G401.6 (cell line): ENCODE measurements around the gene RSRC2.
"Not testable (repeated sequence)": the region's sequence is repeated elsewhere in the genome, so short reads cannot be mapped to it uniquely, and the experiment has no call there.

Experiments
- FAIRE-seq: peaks from 2 replicates; lab custom pipeline; 2012; peaks lifted over from hg19 to GRCh38; lab: Jason Lieb, UNC

RSRC2 gene, protein sequence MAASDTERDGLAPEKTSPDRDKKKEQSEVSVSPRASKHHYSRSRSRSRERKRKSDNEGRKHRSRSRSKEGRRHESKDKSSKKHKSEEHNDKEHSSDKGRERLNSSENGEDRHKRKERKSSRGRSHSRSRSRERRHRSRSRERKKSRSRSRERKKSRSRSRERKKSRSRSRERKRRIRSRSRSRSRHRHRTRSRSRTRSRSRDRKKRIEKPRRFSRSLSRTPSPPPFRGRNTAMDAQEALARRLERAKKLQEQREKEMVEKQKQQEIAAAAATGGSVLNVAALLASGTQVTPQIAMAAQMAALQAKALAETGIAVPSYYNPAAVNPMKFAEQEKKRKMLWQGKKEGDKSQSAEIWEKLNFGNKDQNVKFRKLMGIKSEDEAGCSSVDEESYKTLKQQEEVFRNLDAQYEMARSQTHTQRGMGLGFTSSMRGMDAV

DNA sequence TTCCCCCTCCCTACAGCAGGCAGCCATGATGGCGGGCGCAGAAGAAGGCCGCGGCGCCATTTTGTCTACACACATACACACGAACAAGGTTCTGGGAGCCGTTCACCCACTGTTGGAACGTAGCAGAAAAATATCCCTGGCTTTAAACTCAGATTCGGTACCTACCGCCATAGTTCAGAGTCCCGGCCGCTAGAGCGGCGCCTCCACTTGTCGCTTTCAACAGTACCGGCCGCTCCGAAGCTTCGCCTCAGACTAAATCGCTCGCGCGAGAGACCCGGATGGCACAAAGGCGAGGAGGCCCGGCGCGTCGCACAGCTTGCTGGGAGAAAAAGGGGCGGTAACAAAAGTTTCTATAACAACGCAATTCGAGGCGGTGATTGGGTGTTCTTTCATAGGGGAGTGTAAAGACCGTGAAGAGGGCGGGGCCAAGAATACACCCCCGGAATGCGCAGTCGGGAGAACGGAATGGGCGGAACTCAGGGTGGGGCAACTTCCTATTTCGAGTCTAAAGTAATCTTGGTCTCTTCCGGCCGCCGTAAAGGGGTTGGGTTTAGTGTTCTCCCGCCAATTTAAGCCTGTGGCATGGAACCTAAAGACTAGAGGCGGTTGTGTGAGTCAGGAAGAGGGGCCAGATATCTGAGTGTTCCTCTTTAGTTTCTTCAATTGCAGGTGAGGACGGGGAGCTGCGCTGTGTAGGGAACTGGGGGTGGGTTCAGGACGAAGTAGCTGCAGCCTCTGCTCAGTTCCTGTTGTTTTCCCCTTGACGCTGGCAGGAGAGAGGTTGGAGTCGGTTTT is at the start of gene RSRC2, which contains the start of gene KNTC1:
Gene RSRC2, minus strand, starts transcription at position 254 of the 795 bp plus-strand sequence. Its CDS starts 83 bp downstream, at position 171.
Gene KNTC1, plus strand, starts transcription at position 567 of the 795 bp plus-strand sequence. CDS start 2,815 bp downstream, outside the sequence.
- peak; percentile 99 for FAIRE-seq

DNA sequence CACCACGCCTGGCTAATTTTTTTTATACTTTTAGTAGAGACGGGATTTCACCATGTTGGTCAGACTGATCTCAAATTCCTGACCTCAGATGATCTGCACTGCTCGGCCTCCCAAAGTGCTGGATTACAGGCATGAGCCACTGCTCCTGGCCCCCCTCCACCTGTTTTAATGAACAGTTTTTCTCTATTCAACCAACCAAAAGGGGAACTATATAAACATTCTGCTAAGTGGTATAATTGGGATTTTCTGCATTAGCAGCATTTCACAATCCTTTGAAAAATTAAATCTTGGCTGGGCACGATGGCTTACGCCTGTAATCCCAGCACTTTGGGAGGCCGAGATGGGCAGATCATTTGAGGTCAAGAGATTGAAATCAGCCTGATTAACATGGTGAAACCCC is 45.1 kb upstream of the RSRC2 start:
- no peak for FAIRE-seq

DNA sequence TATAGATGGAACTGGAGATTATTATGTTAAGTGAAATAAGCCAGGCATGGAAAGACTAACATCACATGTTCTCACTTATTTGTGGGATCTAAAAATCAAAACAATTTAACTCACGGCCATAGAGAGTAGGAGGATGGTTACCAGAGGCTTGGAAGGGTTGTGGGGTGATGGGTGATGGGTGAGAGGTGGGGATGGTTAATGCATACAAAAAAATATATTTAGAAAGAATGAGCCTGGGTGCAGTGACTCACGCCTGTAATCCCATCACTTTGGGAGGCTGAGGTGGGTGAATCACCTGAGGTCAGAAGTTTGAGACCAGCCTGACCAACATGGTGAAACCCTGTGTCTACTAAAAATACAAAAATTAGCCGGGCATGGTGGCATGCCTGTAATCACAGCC is 43.3 kb upstream of the RSRC2 start:
- FAIRE-seq, result not testable (repeated sequence)

DNA sequence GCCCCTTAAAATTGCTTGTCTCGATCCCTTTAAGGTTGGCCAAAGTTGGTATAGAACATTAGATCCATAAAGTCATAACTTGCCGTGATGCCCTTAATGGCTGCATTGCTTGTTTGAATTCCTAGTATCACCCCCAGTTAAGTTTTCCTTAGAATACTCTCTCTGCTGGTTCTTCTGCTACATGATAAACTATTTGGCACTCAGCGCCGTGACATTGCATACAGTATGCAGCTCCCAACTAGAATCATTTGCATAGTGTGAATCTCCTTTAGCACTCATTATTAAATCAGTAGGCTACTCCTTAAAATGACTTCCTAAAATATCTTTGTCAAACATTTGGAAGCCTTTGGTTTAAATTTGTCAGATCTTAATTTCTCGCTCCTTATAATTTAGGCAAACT is 42.6 kb upstream of the RSRC2 start:
- FAIRE-seq, result no peak

DNA sequence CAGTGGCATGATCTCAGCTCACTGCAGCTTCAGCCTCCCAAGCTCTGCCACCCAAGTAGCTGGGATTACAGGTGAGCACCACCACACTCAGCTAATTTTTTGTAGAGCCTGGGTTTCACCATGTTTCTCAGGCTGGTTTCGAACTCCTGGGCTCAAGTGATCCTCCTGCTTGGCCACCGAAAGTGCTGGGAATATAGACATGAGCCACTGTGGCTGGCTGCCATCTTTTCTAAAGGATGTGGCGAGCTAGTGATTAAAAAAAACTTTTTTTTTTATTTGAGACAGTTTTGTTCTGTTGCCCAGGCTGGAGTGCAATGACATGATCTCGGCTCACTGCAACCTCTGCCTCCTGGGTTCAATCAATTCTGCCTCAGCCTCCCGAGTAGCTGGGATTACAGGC is 40.1 kb upstream of the RSRC2 start:
- FAIRE-seq, result not testable (repeated sequence)

DNA sequence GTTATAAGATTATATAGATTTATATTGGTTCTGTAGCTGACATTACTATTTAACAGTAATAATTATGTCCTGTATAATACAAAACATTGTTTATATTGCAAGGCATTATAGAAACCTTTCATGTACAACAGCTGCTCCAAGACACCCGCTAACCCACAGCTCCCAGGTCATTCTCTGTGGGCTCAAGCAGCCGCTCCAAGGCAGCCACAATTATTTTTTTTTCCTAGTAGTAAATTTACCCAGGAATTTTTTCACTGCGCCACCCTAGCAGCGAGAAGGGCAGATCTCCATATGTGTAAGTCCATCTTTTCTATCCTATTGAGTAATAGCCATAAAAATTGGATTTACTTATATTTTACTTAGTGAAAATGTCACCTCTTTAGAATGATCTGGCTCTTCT is 36.6 kb upstream of the RSRC2 start:
- FAIRE-seq, result no peak

DNA sequence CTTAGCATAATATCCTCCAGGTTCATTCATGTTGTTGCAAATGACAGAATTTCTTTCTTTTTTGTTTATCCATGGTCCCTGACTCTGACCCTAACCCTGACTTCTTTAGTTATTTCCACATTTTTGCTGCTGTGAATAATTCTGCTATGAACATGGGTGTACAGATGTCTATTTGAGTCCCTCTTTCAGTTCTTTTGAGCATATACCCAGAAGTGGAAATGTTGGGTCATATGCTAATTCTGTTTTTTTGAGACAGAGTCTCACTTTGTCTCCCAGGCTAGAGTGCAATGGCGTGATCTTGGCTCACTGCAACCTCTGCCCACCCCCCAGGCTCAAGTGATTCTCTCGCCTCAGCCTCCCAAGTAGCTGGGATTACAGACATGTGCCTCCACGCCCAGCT is 33.4 kb upstream of the RSRC2 start:
- FAIRE-seq, result peak; percentile 40

DNA sequence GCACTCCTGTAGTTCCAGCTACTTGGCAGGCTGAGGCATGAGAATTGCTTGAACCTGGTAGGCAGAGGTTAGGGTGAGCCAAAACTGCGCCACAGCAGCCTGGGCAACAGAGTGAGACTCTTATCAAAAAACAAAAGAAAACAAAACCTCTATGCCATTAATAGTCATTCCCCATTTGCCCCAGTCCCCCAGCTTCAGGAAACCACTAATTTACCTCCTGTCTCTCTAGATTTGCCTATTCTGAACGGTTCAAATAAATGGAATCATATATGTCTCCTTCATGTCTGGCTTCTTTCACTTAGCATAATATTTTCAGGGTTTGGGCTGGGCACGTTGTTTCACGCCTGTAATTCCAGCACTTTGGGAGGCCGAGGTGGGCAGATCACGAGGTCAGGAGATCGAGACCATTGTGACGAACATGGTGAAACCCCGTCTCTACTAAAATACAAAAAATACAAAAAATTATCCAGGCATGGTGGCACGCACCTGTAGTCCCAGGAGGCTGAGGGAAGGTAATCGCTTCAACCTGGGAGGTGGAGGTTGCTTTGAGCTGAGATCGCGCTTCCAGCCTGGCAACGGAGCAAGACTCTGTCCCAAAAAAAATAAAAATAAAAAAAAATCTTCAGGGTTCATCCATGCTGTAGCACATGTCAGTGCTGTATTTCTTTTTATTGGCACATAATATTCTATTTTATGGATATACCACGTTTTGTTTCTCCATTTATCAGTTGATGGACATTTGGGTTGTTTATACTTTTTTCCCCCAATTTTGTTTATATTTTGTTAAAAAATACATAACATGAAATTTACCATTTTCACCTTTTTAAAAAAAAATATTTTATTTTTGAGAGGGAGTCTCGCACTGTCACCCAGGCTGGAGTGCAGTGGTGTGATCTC is 32.3 kb upstream of the RSRC2 start:
- no peak for FAIRE-seq

DNA sequence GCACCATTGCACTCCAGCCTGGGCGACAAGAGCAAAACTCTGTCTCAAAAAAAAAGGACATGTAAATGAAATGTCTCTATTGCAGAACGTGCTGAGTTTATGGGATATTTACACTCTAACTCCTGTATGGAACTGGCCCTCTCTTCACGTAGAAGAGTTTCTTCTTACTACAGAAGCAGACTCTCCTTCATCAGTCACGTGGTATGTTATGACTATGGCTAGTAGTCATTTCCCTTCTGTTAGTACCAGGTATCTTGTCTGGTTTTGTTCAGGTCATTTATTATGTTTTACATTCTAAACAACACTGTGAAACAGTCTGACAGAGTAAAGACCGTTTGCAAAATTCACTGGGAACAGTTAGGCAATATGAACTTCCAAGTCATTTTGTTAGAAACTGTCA is 20.6 kb upstream of the RSRC2 start:
- no peak for FAIRE-seq

DNA sequence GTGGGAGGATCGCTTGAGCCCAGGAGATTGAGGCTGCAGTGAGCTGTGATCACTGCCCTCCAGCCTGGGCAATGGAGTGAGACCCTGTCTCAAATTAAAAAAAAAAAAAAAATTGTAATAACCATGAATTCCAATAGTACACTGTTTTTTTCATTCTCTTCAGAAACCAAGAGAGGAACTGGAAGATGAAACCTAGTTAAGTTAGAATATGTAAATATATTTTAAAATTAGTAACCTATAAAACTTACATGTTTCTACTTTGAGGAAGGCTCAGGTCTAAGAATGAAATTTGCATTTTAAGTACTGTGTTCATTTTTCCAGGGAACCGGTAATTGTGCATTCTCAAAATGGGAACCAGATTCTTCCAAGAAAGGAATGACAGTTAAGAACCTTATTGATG is 19.1 kb upstream of the RSRC2 start:
- no peak for FAIRE-seq

DNA sequence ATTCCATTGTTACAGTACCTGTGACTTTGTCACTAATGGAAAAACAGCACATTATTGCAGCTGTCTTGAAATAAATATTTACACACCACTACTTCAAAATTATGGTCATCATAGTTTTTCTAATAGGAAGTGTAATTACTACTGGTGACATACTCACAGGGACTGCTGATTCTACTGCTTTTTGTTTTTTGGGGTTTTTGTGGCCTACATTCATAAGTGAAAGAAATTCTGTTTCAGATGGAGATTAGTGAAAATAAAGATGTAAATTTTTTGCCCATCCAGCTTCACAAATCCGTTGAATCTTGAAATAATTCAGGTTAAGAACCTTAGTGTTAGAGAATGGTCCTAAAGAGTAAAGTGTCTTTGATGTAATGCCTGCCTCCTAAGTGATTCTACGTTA is 17.8 kb upstream of the RSRC2 start:
- no peak for FAIRE-seq

DNA sequence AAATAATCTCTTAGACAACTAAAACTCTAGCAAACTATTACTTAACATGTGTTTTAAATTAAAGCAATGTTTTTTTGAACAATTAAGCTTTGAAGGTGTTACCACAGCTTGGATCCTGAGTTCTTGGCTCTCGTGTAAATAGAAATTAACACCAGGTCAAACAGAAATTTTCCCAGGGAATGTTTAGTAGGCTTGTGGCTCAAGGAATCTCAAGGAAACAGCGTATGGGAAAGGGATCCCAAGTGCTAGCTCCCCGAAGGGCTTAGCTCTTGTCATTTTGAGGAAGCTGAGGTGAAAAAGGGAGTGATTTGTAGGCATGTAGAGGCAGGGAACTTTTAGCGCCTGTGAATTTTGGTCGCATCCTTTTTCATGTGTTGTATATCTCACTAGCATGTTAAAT is 11.8 kb upstream of the RSRC2 start:
- FAIRE-seq, result no peak

DNA sequence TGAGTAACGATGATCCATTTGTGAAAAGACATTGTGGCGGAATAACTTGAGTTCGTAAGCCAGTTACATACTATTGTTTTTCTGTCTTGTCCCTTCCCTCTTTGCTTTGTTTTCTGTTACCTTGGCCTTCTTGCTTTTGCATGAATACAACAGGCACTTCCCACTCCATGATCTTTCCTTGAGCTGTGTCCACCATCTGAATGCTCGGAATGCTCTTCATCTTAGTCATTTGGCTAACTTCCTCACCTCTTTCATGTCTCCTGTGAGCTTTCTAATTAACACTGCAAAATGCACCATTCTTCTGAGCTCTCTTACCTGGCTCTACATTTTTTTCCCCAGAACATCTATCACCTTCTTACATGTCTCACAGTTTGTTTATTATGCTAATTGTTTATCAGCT is 10.3 kb upstream of the RSRC2 start:
- no peak for FAIRE-seq

DNA sequence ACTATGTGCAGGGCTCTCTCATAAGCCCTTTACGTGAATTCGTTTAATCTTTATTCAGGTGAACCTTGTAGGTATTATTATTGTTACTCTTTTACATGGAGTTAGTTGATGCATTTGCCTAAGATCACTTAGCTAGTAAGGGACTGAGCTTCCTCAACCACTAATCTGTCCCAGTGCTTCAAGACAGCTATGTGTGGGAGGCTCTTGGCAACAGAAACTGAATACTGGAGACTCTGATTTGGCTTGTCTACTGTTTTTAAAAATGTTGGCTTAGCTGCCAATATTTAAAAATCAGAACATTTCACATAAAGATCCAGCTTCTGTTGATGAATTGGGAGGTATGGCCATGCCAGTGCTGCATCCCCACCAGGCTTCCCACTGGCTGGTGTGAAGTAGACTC is 7.1 kb upstream of the RSRC2 start:
- FAIRE-seq, result no peak

DNA sequence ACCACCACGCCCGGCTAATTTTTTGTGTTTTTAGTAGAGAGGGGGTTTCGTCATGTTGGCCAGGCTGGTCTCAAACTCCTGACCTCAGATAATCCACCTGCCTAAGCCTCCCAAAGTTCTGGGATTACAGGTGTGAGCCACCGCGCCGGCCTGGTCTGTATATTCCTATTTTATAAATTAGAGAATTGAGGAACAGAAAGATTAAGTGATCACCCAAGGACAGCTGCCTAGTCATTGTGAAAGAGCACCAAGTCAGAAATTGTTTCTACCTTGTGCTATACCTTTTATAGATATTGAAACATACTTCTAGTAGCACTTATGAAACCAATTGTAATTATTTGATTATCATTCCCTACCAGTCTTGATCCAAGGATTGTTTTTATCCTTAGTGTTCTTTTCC is 2.3 kb upstream of the RSRC2 start:
- FAIRE-seq, result no peak

DNA sequence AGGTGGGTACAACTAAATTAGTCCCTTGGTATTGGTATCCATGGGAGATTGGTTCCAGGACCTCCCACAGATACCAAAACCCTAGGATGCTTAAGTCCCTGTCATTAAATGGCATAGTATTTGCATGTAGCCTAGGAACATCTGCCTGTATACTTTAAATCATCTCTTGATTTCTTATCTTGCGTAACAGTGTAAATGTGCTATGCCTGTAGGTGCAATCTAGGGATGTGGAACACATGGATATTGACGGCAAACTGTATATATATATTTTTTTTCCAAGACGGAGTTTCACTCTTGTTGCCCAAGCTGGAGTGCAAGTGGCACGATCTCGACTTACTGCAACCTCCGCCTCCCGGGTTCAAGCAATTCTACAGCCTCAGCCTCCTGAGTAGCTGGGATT is 1.8 kb upstream of the RSRC2 start:
- no peak for FAIRE-seq

DNA sequence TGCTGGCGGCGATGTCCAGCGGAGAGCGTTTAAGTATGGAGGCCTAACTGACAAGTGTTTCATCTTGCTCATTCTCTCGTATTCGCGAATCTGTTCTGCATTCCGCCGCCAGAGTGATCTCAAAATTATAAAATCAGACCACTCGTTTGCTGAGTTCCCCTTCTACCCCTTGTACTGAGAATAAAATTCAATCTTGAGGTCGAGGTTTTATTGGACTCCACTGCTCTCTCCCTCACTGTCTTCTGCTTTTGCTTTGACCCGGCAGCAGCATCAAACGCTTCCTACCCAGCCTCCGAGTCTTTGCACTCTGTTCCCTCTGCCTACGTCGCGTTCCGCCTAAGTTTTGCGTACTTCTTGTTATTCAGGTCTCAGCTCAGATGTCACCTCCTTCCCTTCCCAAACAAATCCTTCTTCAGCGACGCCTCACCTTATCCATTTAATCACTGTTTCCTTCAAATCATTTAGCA is 775 bp upstream of the RSRC2 start:
- no peak for FAIRE-seq

DNA sequence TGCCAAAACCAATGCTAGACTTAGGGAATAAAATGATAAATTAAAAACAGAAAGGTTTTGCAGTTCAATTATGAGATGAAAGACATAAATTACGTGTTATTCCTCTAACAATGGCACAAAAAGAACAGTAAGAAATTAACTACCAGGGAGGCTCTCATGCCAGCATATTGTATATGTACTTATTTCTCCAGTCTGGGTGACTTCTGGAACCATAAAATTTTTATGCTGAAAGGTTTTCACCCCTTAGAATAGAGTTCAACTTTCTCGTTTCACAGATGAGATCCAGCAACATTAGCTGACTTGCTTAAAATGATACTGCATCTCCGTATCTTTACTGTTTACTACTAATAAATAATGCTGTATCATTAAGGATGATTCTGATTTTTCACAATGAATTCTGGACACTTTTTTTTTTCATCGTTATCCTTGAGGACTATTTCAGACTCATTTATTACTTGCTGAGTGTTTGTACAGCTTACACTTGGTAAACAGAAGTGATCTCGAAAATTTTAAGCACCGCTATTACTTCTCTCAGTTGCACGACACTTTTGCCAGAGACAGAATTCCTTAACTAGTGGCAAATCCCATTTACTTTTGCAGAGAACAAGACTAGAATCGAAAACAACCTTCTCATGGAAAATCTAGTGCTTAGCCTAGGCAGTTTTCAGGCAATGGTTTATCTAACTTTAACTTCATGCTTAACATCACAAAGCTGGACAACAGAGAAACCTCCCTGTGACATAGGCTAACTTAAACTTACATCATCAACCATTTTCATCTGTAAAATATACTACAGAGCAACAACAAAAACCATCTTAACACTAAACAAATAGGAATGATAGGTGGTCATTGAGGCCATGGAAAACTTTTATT is 2.7 kb downstream of the RSRC2 start:
- no peak for FAIRE-seq

DNA sequence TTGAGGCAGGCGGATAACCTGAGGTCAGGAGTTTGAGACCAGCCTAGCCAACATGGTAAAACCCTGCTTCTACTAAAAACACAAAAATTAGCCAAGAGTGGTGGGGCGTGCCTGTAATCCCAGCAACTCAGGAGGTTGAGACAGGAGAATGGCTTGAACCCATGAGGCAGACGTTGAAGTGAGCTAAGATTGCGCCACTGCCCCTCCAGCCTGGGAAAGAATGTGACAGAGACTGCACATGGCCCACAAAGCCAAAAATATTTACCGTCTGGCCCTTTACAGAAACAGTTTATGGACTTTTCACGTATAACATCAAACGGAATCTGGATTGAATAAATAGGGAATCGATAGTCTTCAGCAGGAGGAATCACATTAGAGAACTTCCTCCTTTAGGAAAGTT is 3.5 kb downstream of the RSRC2 start:
- FAIRE-seq, result no peak

DNA sequence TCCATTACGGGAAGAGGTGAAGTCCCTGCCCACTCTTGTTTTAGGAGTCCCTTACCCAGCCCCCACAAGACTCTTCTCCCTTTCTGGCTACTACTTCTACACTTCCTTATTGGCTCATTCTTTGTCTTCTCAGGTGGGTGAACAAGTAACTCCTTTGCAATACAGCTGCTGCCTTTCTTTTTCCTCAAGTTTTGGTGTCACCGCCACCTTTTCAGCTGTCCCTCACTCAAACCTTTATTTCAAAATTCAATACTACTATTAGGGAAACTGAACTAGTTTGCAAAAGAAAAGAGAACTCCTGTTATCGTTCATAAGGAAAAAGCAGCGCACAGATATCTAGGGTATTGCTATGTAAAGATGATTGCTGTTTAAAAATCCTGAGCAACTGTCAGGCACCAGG is 6.1 kb downstream of the RSRC2 start:
- no peak for FAIRE-seq

DNA sequence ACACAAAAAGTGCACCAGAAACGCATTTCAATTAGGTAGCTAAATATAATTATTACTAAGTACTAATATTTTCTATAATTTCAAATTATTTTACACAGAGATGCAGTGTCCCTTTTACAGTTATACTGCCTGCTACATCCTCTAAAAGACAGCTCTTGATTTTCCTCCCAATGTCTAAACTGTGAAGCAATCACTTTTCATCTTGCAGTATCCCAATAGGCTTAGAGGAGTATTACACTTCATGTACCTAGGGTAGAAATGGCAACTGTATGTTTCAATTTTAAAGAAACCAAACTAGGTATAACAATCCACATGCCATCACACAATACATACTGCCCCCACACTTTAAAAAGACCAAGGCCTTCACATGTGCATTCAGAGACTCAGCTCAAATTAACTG is 7.3 kb downstream of the RSRC2 start:
- no peak for FAIRE-seq
